Measurements from ENCODE around the gene POLR3F. TPM values are rescaled to one million over a fixed set of nuclear protein-coding genes. Genes with fewer than 3 reads are reported as not detected.

POLR3F gene
- total RNA-seq: 16.5 and 17.7 TPM in 2 replicates

GRCh38 chr20:18466894-18467730 lies at the start of gene POLR3F, which contains the start of gene DZANK1:
TSS of gene POLR3F (plus strand) at chr20:18467390. CDS start at chr20:18467507, 117 bp downstream.
TSS of gene DZANK1 (minus strand) at chr20:18467030. CDS start at chr20:18465358, 1,672 bp downstream.

GRCh38 chr20:18496740-18497592 lies 29.8 kb downstream of the POLR3F start, which contains the start of gene RBBP9:
TSS of gene RBBP9 (minus strand) at chr20:18497225. CDS start at chr20:18497167, 58 bp downstream.

GRCh38 chr20:18507218-18508191 lies 40.3 kb downstream of the POLR3F start, which contains the start of gene SEC23B:
TSS of gene SEC23B (plus strand) at chr20:18507940. CDS start at chr20:18510836, 2,896 bp downstream.

Small RNA genes within 50 kb of the gene (small RNA-seq; reads per million reads assigned to genes)
- gene MIR3192 (not detected), gene RNA5SP476 (not detected)

Other genes with a start within 250 kb of the POLR3F start
- gene ZNF133, start 178.9 kb upstream of the POLR3F start, total RNA-seq: 8.4 and 10.6 TPM in 2 replicates
- gene DZANK1, start 360 bp upstream of the POLR3F start, total RNA-seq: 0.93 and 1.2 TPM in 2 replicates
- 17.7 and 19.9 TPM in 2 replicates for gene RBBP9, start 29.8 kb downstream of the POLR3F start, total RNA-seq
- 47.2 and 48.9 TPM in 2 replicates for gene SEC23B, start 40.5 kb downstream of the POLR3F start, total RNA-seq
- gene SMIM26, start 100.0 kb downstream of the POLR3F start, total RNA-seq: 61.2 and 77.2 TPM in 2 replicates
- gene DTD1, start 120.7 kb downstream of the POLR3F start, total RNA-seq: 68.9 and 82.0 TPM in 2 replicates

Measured in thoracic aorta endothelial cell (primary cell).